Karpas-422 (cell line): ENCODE data around the gene AGO3. TPM values are rescaled to one million over a fixed set of nuclear protein-coding genes. Genes with fewer than 3 reads are reported as not detected.
A peak's percentile ranks its signal among the peaks of the same experiment; 100 is the strongest.
"Not testable (repeated sequence)": the region's sequence is repeated elsewhere in the genome, so short reads cannot be mapped to it uniquely, and the experiment has no call there.

ENCODE experiments used
- DNase-seq: peaks from one replicate; pipeline ENCODE4 v3.0.0-alpha.2; 2015
- H2AFZ ChIP-seq: fragments of 200-600 bp; sonication (generic); 2 replicates; pipeline ENCODE4 v1.6.1; 2014; ENCODE audit warnings: antibody characterized with exemption, low read length, mixed read lengths
- H3K27ac ChIP-seq: fragments of 200-600 bp; sonication (generic); 2 replicates; pipeline ENCODE4 v1.5.1; 2014; ENCODE audit warnings: mild to moderate bottlenecking, low read length, moderate library complexity
- H3K27me3 ChIP-seq: fragments of 200-600 bp; sonication (generic); 2 replicates; pipeline ENCODE4 v1.6.1; 2014; ENCODE audit warnings: low read length, mixed read lengths
- H3K36me3 ChIP-seq: fragments of 200-600 bp; sonication (generic); 2 replicates; pipeline ENCODE4 v1.6.1; 2014; ENCODE audit warnings: low read length, mixed read lengths; ENCODE audit not compliant: insufficient read depth
- H3K4me1 ChIP-seq: fragments of 200-600 bp; sonication (generic); 2 replicates; pipeline ENCODE4 v1.6.1; 2014; ENCODE audit warnings: mild to moderate bottlenecking, low read length, mixed read lengths
- H3K4me2 ChIP-seq: fragments of 200-600 bp; sonication (generic); 2 replicates; pipeline ENCODE4 v1.6.1; 2014; ENCODE audit warnings: low read length, low read depth, mild to moderate bottlenecking; ENCODE audit not compliant: poor library complexity, severe bottlenecking
- H3K4me3 ChIP-seq: fragments of 200-600 bp; sonication (generic); 2 replicates; pipeline ENCODE4 v1.5.1; 2014; ENCODE audit warnings: mild to moderate bottlenecking, antibody characterized with exemption, low read length, mixed read lengths
- H3K79me2 ChIP-seq: fragments of 200-600 bp; sonication (generic); 2 replicates; pipeline ENCODE4 v1.6.1; 2014; ENCODE audit warnings: mild to moderate bottlenecking, low read length, mixed read lengths
- H3K9ac ChIP-seq: fragments of 200-600 bp; sonication (generic); 2 replicates; pipeline ENCODE4 v1.6.0; 2014; ENCODE audit warnings: low read length
- H3K9me2 ChIP-seq: fragments of 200-600 bp; sonication (generic), shearing (Covaris generic); replicated peaks from 2 replicates; pipeline ENCODE4 v1.6.0; 2014; ENCODE audit warnings: mild to moderate bottlenecking, low read length, moderate library complexity; ENCODE audit not compliant: insufficient read depth
- H3K9me3 ChIP-seq: fragments of 300-700, 200-600 bp; sonication (generic); 2 replicates; pipeline ENCODE4 v1.6.1; 2014; ENCODE audit warnings: low read length, mixed read lengths
- H4K20me1 ChIP-seq: fragments of 200-600 bp; sonication (generic); 2 replicates; pipeline ENCODE4 v1.6.1; 2014; ENCODE audit warnings: mild to moderate bottlenecking, antibody characterized with exemption, low read length, low read depth; ENCODE audit not compliant: insufficient read depth
- total RNA-seq: library from RNA; depleted of rRNA; stranded (reverse); fragments of >200 nt; shearing (Covaris generic); gene quantifications from 2 replicates; pipeline ENCODE4 v1.2.3, GENCODE V29; 2014; ENCODE audit warnings: low replicate concordance

Gene AGO3
- total RNA-seq, 1 experiment from 2014 or later, result 46.8 TPM

GRCh38 chr1:35886577-35887431 is 44.1 kb upstream of the AGO3 start:
- peaks cover 58% of the 10 kb centered on the region for H3K79me2 ChIP-seq
- H3K9ac ChIP-seq, result peak overlapping the region; percentile 30
- H3K4me1 ChIP-seq, result peaks cover 44% of the 10 kb centered on the region
- H3K9me3 ChIP-seq, result no peaks in the 10 kb centered on the region
- no peaks in the 10 kb centered on the region for H3K27me3 ChIP-seq
- H3K4me2 ChIP-seq, result peak overlapping the region; percentile 38
- peak; percentile 62 for DNase-seq
- peak overlapping the region; percentile 71 for H3K27ac ChIP-seq
- peaks cover 5% of the 10 kb centered on the region; the same call in 1 of the 2 replicates for H4K20me1 ChIP-seq
- H3K36me3 ChIP-seq, result peaks cover 5% of the 10 kb centered on the region; the same call in 1 of the 2 replicates
- H3K4me3 ChIP-seq, result peak overlapping the region; percentile 13; the same call in 1 of the 2 replicates
- H3K9me2 ChIP-seq, result no peaks in the 10 kb centered on the region
- H2AFZ ChIP-seq, result no peak overlapping the region

DNA sequence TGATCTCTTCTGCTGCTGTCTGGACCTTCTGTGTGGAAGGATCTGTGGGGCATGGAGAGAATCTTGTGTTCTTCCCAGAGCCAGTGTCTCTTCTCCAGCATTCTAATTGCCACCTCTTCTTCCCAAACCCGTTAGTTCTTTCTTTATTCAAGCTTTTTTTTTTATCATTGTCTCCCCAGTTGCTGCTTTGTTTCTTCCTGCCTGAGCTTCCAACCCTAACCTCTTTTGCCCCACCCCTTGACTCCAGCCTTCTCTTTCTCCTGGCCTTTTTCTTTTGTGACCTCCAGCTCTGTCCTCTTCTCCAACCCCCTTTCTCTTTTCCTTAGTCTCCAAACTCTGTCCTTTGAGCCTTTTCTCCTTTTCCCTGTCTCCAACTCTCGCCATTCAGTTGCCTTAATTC is 43.4 kb upstream of the AGO3 start:
- H3K4me1 ChIP-seq, result peaks cover 44% of the 10 kb centered on the region
- H3K9ac ChIP-seq, result peak overlapping the region; percentile 30

DNA sequence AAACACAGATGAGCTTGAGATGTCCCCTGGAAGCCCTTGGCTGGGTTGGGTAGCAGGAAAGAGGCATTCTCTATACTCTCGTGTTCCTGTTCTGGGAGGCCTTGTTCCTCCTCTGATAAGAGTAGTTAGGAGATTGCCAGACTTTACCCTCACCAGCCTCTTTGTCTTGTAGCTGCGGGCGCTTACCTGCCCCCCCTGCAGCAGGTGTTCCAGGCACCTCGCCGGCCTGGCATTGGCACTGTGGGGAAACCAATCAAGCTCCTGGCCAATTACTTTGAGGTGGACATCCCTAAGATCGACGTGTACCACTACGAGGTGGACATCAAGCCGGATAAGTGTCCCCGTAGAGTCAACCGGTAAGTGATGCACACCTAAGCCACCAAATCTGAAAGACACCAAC is 42.6 kb upstream of the AGO3 start:
- no peaks in the 10 kb centered on the region for H3K9me2 ChIP-seq
- H3K36me3 ChIP-seq, result peaks cover 11% of the 10 kb centered on the region; the same call in 1 of the 2 replicates
- no peaks in the 10 kb centered on the region for H3K27me3 ChIP-seq
- H3K9ac ChIP-seq, result no peak overlapping the region
- H3K27ac ChIP-seq, result no peak overlapping the region
- peaks cover 5% of the 10 kb centered on the region; the same call in 1 of the 2 replicates for H4K20me1 ChIP-seq
- DNase-seq, result no peak
- H3K9me3 ChIP-seq, result no peaks in the 10 kb centered on the region
- peaks cover 59% of the 10 kb centered on the region for H3K79me2 ChIP-seq
- H3K4me2 ChIP-seq, result no peak overlapping the region
- H3K4me3 ChIP-seq, result no peak overlapping the region
- no peak overlapping the region for H2AFZ ChIP-seq
- peaks cover 48% of the 10 kb centered on the region for H3K4me1 ChIP-seq

More for the DNA sequence above, 43.4 kb upstream of the AGO3 start:
- Histone ChIP-seq H3K9me2 (no peaks in the 10 kb centered on the region), H3K36me3 (peaks cover 8% of the 10 kb centered on the region; the same call in 1 of the 2 replicates), H2AFZ (no peak overlapping the region), H3K4me2 (peak overlapping the region; percentile 38), H3K79me2 (peaks cover 58% of the 10 kb centered on the region), H4K20me1 (peaks cover 5% of the 10 kb centered on the region; the same call in 1 of the 2 replicates), H3K9me3 (no peaks in the 10 kb centered on the region), H3K4me3 (peak overlapping the region; percentile 13; the same call in 1 of the 2 replicates), H3K27me3 (no peaks in the 10 kb centered on the region), H3K27ac (peak overlapping the region; percentile 71)
- no peak for DNase-seq

GRCh38 chr1:35888981-35889380 is 41.9 kb upstream of the AGO3 start:
- Histone ChIP-seq H3K36me3 (peaks cover 11% of the 10 kb centered on the region; the same call in 1 of the 2 replicates), H3K79me2 (peaks cover 52% of the 10 kb centered on the region), H3K4me1 (peaks cover 55% of the 10 kb centered on the region)
- not testable (repeated sequence) for H4K20me1 ChIP-seq, H2AFZ ChIP-seq, H3K27me3 ChIP-seq, H3K4me3 ChIP-seq, H3K4me2 ChIP-seq, H3K9ac ChIP-seq, DNase-seq, H3K27ac ChIP-seq, H3K9me3 ChIP-seq, H3K9me2 ChIP-seq

GRCh38 chr1:35893051-35893879 is 37.6 kb upstream of the AGO3 start:
- Histone ChIP-seq H3K36me3 (peaks cover 38% of the 10 kb centered on the region; the same call in 1 of the 2 replicates), H3K27me3 (no peaks in the 10 kb centered on the region), H3K4me3 (no peak overlapping the region), H3K9ac (no peak overlapping the region), H3K79me2 (peaks cover 9% of the 10 kb centered on the region), H3K4me1 (peaks cover 25% of the 10 kb centered on the region), H4K20me1 (no peaks in the 10 kb centered on the region), H2AFZ (no peak overlapping the region), H3K9me2 (no peaks in the 10 kb centered on the region), H3K4me2 (peak overlapping the region; percentile 8), H3K9me3 (no peaks in the 10 kb centered on the region), H3K27ac (0 out of 2 replicates have a peak overlapping the region, but pooled peaks have one; percentile 39)
- peak; percentile 40 for DNase-seq

DNA sequence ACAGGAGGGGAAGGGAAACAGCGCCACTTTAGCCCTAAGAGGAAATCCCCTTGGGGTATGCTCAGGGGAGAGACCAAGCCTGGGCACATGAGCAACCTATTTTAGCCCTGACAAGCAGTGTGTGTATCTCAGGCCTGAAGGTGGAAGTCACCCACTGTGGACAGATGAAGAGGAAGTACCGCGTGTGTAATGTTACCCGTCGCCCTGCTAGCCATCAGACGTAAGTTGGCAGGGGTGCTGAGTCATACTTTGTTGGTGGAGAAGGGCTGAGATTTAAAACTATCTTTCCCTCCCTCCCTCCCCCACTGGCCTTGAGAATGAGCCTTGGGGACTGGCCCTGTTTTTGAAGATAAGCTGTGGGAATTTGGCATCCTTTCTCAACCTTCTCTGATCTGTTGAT is 36.7 kb upstream of the AGO3 start:
- Histone ChIP-seq H3K9me2 (no peaks in the 10 kb centered on the region), H3K4me3 (no peak overlapping the region), H3K4me2 (no peak overlapping the region), H3K4me1 (peaks cover 25% of the 10 kb centered on the region), H3K9ac (no peak overlapping the region), H4K20me1 (no peaks in the 10 kb centered on the region), H3K27me3 (no peaks in the 10 kb centered on the region), H2AFZ (no peak overlapping the region), H3K9me3 (no peaks in the 10 kb centered on the region), H3K79me2 (peaks cover 3% of the 10 kb centered on the region; the same call in 1 of the 2 replicates), H3K27ac (peak overlapping the region; percentile 59), H3K36me3 (peaks cover 38% of the 10 kb centered on the region; the same call in 1 of the 2 replicates)
- peak; percentile 61 for DNase-seq

DNA sequence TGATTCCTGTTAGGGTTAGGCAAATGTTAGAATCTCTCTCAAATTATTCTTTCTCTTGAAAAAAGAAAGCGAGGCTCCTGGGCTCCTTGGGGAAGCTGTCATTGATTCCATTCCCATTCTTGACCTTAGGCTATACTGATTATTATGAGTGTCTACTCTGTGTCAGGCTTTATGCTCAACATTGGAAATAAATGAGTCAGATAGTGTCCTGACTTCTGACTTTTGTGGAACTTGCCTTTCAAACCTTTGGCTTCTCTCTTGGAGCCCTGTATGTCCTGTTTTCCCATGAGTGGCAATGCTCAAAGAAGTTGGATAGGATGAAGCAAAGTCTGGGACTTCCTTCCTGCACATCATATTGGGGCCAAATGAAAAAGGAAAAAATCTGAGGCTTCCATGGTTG is 36.2 kb upstream of the AGO3 start:
- peaks cover 3% of the 10 kb centered on the region; the same call in 1 of the 2 replicates for H3K79me2 ChIP-seq
- no peaks in the 10 kb centered on the region for H4K20me1 ChIP-seq
- H3K4me2 ChIP-seq, result no peak overlapping the region
- no peaks in the 10 kb centered on the region for H3K9me3 ChIP-seq
- peaks cover 25% of the 10 kb centered on the region for H3K4me1 ChIP-seq
- H3K36me3 ChIP-seq, result peaks cover 43% of the 10 kb centered on the region; the same call in 1 of the 2 replicates
- no peak for DNase-seq
- no peak overlapping the region for H3K4me3 ChIP-seq
- H3K9me2 ChIP-seq, result no peaks in the 10 kb centered on the region
- no peak overlapping the region for H3K9ac ChIP-seq
- no peaks in the 10 kb centered on the region for H3K27me3 ChIP-seq
- peak overlapping the region; percentile 59 for H3K27ac ChIP-seq
- H2AFZ ChIP-seq, result no peak overlapping the region
